Heart left ventricle (tissue), 13 donors: Measurements from ENCODE around the gene ARF3.

ENCODE experiments used
- CTCF ChIP-seq, 12 donors: fragments of 200-600 bp; sonication (generic) in 4 of 12; IDR thresholded peaks; one replicate each; pipeline versions ENCODE4 v1.5.0 to v1.8.0; 2018 to 2022; ENCODE audit warnings: antibody characterized with exemption in 12 of 12, mild to moderate bottlenecking in 5 of 12
- POLR2A ChIP-seq, 2 donors: fragments of 450-650 bp; IDR thresholded peaks; one replicate each; pipeline ENCODE4 v1.6.1; 2017; ENCODE audit warnings: antibody characterized with exemption in 2 of 2, mild to moderate bottlenecking in 2 of 2, moderate library complexity in 2 of 2
- donor health status: ischemic (EF 13 %, LVEDD 7.1; RV severe dilation, severe dysfunction).
- donor health status: DM: no; HTN: yes; CAD: no.
- donor health status: DM: no; HTN: no; CAD: no.
- donor health status: ischemic (EF 25% LVEDD 6.9; RV normal size, moderate dysfunction).
- donor health status: ischemic (EF 25% LVEDD 5.7; RV mildly dilated, moderate dysfunction).
- donor health status: ischemic (EF 35%, LVEDD 5.7; RV mildly dilated, moderate dysfunction).
- donor health status: nonischemic (EF 11% LVEDD 7.7; RV severe dilation, severe dysfunction).
- donor health status: DM: yes; HTN: yes; CAD: no.
- donor health status: PGD.
- donor health status: ischemic (EF 29% LVEDD 5.4; RV normal size, mild dysfunction).
- donor health status: nonischemic (EF 23%, LVEDD 6.1; RV moderate dilation, normal function).

- TF ChIP-seq CTCF (IDR thresholded peaks at IDR 0.05), result no peak
- no peak for TF ChIP-seq POLR2A (IDR thresholded peaks at IDR 0.05)
Measured at GRCh38 chr12:48954061-48954460, 3.2 kb downstream of the ARF3 start.
